MCF 10A (cell line): ENCODE results near the gene RDH11. TPM values are rescaled to one million over a fixed set of nuclear protein-coding genes. Genes with fewer than 3 reads are reported as not detected.
"Not testable (repeated sequence)": the region's sequence is repeated elsewhere in the genome, so short reads cannot be mapped to it uniquely, and the experiment has no call there.

Source experiments
- BruUV-seq: library from RNA; stranded (reverse); fragments of 400-500 nt; replicated peaks from 2 replicates; lab custom pipeline; 2021; lab: Mats Ljungman, UMichigan
- CTCF ChIA-PET: fragments of 300-600 bp; sonication (Branson Sonifier 250); formaldehyde crosslinking; extraction: SDS; loops from one replicate; lab custom pipeline; 2021; ENCODE audit warnings: antibody characterized with exemption, inconsistent platforms; lab: Yijun Ruan, JAX
- POLR2A ChIA-PET: fragments of 300-600, 350-650 bp; sonication (Branson Sonifier 250); formaldehyde crosslinking; extraction: SDS; loops from one replicate; lab custom pipeline; 2020; ENCODE audit warnings: antibody characterized with exemption, inconsistent platforms; lab: Yijun Ruan, JAX
- DNase-seq: peaks from one replicate; pipeline ENCODE4 v3.0.0-alpha.2; 2018; ENCODE audit not compliant: unreplicated experiment
- H3K27ac Mint-ChIP-seq: one replicate; pipeline ENCODE4 v1.8.0; 2022; ENCODE audit warnings: mild to moderate bottlenecking, low read depth, mixed read lengths; ENCODE audit not compliant: unreplicated experiment
- H3K27me3 Mint-ChIP-seq: one replicate; pipeline ENCODE4 v1.8.0; 2022; ENCODE audit warnings: mixed read lengths; ENCODE audit not compliant: insufficient read depth, unreplicated experiment
- H3K36me3 Mint-ChIP-seq: one replicate; pipeline ENCODE4 v1.8.0; 2022; ENCODE audit warnings: mild to moderate bottlenecking, moderate library complexity, mixed read lengths; ENCODE audit not compliant: insufficient read depth, unreplicated experiment
- H3K4me1 Mint-ChIP-seq: one replicate; pipeline ENCODE4 v1.8.0; 2022; ENCODE audit warnings: mixed read lengths; ENCODE audit not compliant: insufficient read depth, unreplicated experiment
- H3K4me3 Mint-ChIP-seq: one replicate; pipeline ENCODE4 v1.8.0; 2022; ENCODE audit warnings: mild to moderate bottlenecking, moderate library complexity, mixed read lengths; ENCODE audit not compliant: unreplicated experiment
- H3K9me3 Mint-ChIP-seq: one replicate; pipeline ENCODE4 v1.8.0; 2022; ENCODE audit warnings: mixed read lengths; ENCODE audit not compliant: unreplicated experiment
- intact Hi-C: fragments of 100-400 bp; cut with micrococcal nuclease; formaldehyde crosslinking; loops from 2 replicates; pipeline ENCODE4 v1.14.1; 2022
- total RNA-seq: library from RNA; stranded (reverse); gene quantifications from 2 replicates; pipeline ENCODE4 v1.2.3, GENCODE V29; 2022
- TF ChIP-seq, protein P1 (sequence below): fragments of 200-600 bp; IDR thresholded peaks from one replicate; pipeline ENCODE4 v1.8.0; 2022; ENCODE audit warnings: antibody characterized with exemption, mild to moderate bottlenecking; ENCODE audit not compliant: unreplicated experiment

Gene RDH11
- total RNA-seq, 1 experiment from 2014 or later, result 40.9 TPM

DNA sequence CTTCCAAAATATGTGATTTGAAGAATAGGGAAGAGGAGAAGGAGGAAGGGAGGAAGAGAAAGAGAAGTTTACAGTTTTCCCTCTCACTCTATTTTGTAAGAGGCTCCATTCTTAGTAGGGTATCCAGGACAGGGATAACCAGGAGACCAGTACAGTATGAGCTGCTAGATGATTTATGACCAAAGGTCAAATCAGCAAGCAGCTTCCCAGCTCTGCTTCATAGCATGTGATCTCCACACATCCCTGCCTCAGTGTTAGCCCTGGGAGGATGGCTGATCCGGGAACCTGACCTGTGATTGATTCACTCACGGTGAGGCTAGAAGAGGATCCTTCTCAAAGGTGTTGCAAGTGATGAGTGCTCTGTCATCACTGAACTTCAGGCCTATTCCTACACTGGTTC lies 22.7 kb upstream of the RDH11 start:
- Mint-ChIP-seq H3K4me3 (no peak overlapping the region), H3K4me1 (no peaks in the 10 kb centered on the region), H3K36me3 (no peaks in the 10 kb centered on the region), H3K9me3 (no peaks in the 10 kb centered on the region), H3K27me3 (peaks cover 27% of the 10 kb centered on the region), H3K27ac (no peak overlapping the region)
- intact Hi-C loops, result no loop called here
- no TSS peak for BruUV-seq
- TF ChIP-seq, protein P1, sequence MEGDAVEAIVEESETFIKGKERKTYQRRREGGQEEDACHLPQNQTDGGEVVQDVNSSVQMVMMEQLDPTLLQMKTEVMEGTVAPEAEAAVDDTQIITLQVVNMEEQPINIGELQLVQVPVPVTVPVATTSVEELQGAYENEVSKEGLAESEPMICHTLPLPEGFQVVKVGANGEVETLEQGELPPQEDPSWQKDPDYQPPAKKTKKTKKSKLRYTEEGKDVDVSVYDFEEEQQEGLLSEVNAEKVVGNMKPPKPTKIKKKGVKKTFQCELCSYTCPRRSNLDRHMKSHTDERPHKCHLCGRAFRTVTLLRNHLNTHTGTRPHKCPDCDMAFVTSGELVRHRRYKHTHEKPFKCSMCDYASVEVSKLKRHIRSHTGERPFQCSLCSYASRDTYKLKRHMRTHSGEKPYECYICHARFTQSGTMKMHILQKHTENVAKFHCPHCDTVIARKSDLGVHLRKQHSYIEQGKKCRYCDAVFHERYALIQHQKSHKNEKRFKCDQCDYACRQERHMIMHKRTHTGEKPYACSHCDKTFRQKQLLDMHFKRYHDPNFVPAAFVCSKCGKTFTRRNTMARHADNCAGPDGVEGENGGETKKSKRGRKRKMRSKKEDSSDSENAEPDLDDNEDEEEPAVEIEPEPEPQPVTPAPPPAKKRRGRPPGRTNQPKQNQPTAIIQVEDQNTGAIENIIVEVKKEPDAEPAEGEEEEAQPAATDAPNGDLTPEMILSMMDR, result no peak
- no peak for DNase-seq
- CTCF ChIA-PET, result interaction anchor here (0.8 to 1.8 kb wide), 3 partner anchors 14 to 1359 kb away, joined by 4 to 9 read pairs (median 9); no protein-coding TSS in a partner anchor
- POLR2A ChIA-PET, result no interaction called here

DNA sequence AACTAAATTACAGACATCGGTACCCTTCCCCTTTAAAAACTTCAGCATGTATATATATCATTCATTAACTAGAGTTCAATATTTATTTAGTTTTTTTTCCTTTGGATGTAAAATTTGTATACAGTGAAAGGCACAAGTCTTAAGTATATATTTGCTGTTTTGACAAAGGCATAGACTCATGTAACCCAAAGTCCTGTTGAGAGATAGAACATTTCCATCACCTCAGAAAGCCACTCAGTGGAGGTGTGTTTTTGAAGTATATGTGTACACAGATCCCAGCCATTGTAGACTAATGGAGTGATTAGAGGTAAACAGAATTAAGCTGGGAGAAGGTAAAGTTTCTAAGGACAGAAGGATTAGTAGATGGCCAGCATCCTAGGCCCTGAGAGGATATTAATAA lies 21.5 kb upstream of the RDH11 start:
- no peak for DNase-seq
- H3K27me3 Mint-ChIP-seq, result peaks cover 16% of the 10 kb centered on the region
- H3K36me3 Mint-ChIP-seq, result no peaks in the 10 kb centered on the region
- CTCF ChIA-PET, result no interaction called here
- POLR2A ChIA-PET, result no interaction called here
- no TSS peak for BruUV-seq
- H3K4me1 Mint-ChIP-seq, result no peaks in the 10 kb centered on the region
- H3K27ac Mint-ChIP-seq, result no peak overlapping the region
- TF ChIP-seq, protein P1, result no peak
- intact Hi-C loops, result no loop called here
- no peak overlapping the region for H3K4me3 Mint-ChIP-seq
- no peaks in the 10 kb centered on the region for H3K9me3 Mint-ChIP-seq

DNA sequence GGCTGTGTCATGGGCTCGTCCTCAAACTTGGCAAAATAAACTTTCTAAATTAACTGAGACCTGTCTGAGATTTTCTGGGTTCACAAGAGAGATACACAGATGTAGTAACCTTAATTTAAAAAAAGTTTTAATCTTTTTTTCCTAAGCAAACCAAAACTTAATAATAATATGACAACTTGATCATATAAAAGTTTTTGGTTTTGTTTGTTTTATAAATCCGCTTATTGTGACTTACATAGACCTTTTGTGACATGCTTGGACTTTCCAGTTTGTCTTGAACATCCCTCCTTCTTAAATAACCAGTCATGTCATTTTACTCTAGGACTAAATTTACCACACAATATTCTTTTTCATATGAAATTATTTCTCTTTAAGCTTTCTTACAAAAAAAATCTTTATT lies 14.6 kb upstream of the RDH11 start:
- ChIA-PET CTCF (interaction anchor here (0.7 to 1.1 kb wide), 2 partner anchors 8 to 33 kb away, joined by 3 read pairs; no protein-coding TSS in a partner anchor), POLR2A (interaction anchor here (0.6 to 1.3 kb wide), 4 partner anchors 10 to 345 kb away, joined by 3 to 7 read pairs (median 4); no protein-coding TSS in a partner anchor)
- DNase-seq, result peak; percentile 28
- no peak overlapping the region for H3K27ac Mint-ChIP-seq
- H3K36me3 Mint-ChIP-seq, result no peaks in the 10 kb centered on the region
- TF ChIP-seq, protein P1, result no peak
- intact Hi-C loops, result no loop called here
- no peaks in the 10 kb centered on the region for H3K9me3 Mint-ChIP-seq
- no peak overlapping the region for H3K4me3 Mint-ChIP-seq
- no peaks in the 10 kb centered on the region for H3K4me1 Mint-ChIP-seq
- no peaks in the 10 kb centered on the region for H3K27me3 Mint-ChIP-seq
- no TSS peak for BruUV-seq

DNA sequence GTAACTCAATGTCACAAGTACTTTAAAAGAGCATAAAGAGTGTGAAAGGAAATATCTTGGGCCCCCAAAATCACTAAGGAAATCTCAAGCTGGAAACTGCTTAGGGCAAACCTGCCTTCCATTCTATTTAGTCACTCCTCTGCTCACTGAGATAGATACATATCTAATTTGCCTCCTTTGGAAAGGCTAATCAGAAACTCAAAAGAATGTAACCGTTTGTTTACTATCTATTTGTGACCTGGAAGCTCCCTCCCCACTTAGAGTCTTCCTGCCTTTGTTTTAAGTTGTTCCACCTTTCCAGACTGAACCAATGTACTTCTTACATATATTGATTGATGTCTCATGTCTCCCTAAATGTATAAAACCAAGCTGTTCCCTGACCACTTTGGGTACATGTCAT lies 14.2 kb upstream of the RDH11 start:
- H3K4me1 Mint-ChIP-seq, DNase-seq, H3K4me3 Mint-ChIP-seq, H3K27me3 Mint-ChIP-seq, intact Hi-C loops, BruUV-seq, H3K36me3 Mint-ChIP-seq, H3K27ac Mint-ChIP-seq, H3K9me3 Mint-ChIP-seq: not testable (repeated sequence)
- ChIA-PET CTCF (interaction anchor here (0.7 kb wide), 1 partner anchor 350 kb away, joined by 3 read pairs; the partner anchor contains the start of gene EIF2S1), POLR2A (interaction anchor here (0.6 to 1.1 kb wide), 2 partner anchors 36 to 345 kb away, joined by 3 to 6 read pairs; no protein-coding TSS in a partner anchor)

DNA sequence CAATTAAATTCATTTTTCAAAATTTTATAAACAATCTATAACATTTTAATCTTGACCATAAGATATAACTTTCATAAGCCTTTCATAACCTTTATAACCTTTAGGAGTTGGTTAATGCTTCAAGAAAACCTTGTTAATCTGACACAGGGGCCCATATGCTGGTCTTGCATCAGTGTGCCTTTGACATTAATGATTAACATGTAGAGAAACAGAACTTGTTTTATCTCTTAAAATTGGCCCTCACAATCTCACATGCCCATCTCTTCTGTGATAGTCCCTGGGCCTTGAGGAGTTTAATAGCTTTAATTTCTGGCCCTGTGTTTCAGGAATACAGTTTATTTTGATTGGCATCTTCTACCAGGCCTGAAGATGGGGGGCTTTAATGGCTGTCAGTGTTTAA lies 13.8 kb upstream of the RDH11 start:
- intact Hi-C loops, H3K4me3 Mint-ChIP-seq, H3K36me3 Mint-ChIP-seq, POLR2A ChIA-PET, DNase-seq, H3K27me3 Mint-ChIP-seq, H3K27ac Mint-ChIP-seq, BruUV-seq, H3K9me3 Mint-ChIP-seq, H3K4me1 Mint-ChIP-seq: not testable (repeated sequence)
- CTCF ChIA-PET, result interaction anchor here (0.7 kb wide), 2 partner anchors 39 to 349 kb away, joined by 3 read pairs; partner anchors contain the start of gene EIF2S1
